K562 (cell line): ENCODE measurements around the gene PTK7. TPM values are rescaled to one million over a fixed set of nuclear protein-coding genes. Genes with fewer than 3 reads are reported as not detected.

Experiments
- ATAC-seq: fragments of 200-7000 bp; cut with Tn5 transposase; 3 replicates; pipeline ENCODE4 v1.9.1; 2020; ENCODE audit warnings: moderate library complexity
- BruUV-seq: library from RNA; stranded (reverse); fragments of 400-500 nt; replicated peaks from 2 replicates; lab custom pipeline; 2021; lab: Mats Ljungman, UMichigan
- CTCF ChIA-PET: fragments of 300-600 bp; formaldehyde crosslinking; extraction: SDS; loops from one replicate; lab custom pipeline; 2021; ENCODE audit warnings: low intra/inter-chr PET ratio; lab: Yijun Ruan, JAX
- POLR2A ChIA-PET: fragments of 300-600, 350-650 bp; sonication (Branson Sonifier 250); formaldehyde crosslinking; extraction: SDS; loops from one replicate; lab custom pipeline; 2021; ENCODE audit warnings: antibody characterized with exemption, inconsistent platforms; lab: Yijun Ruan, JAX
- DNase-seq, 4 experiments: peaks; one replicate each; pipeline versions ENCODE4 v3.0.0 to v3.0.0-alpha.2; 2011 to 2018; ENCODE audit warnings: low spot score in 3 of 4, mixed read lengths in 3 of 4; ENCODE audit errors: extremely low read depth in 1 of 4
- FAIRE-seq: peaks from 2 replicates; lab custom pipeline; 2011; peaks lifted over from hg19 to GRCh38; lab: Jason Lieb, UNC
- H2AFZ ChIP-seq: 2 replicates; pipeline ENCODE4 v1.6.0; 2011; ENCODE audit warnings: low read depth, low read length, control low read depth, inconsistent platforms
- H3K27ac ChIP-seq: fragments of 200-600 bp; 3 replicates; pipeline ENCODE4 v1.8.0; 2011; ENCODE audit warnings: low read depth, mild to moderate bottlenecking, control low read depth, inconsistent platforms, low read length, moderate library complexity, mixed read lengths; ENCODE audit errors: extremely low read depth
- H3K27me3 ChIP-seq, 2 experiments: fragments of 300-600 bp in 1 of 2; 2 replicates in 1 of 2; 3 replicates in 1 of 2; pipeline versions ENCODE4 v1.6.0 to v1.8.0; 2011; ENCODE audit warnings: inconsistent platforms in 2 of 2, low read length in 2 of 2, mild to moderate bottlenecking in 1 of 2, mixed read lengths in 1 of 2, moderate library complexity in 1 of 2; ENCODE audit not compliant: control insufficient read depth in 2 of 2, insufficient read depth in 2 of 2
- H3K36me3 ChIP-seq: fragments of 300-600 bp; 3 replicates; pipeline ENCODE4 v1.8.0; 2011; ENCODE audit warnings: mild to moderate bottlenecking, low read length, inconsistent platforms; ENCODE audit not compliant: control insufficient read depth, insufficient read depth
- H3K4me1 ChIP-seq, 2 experiments: fragments of 200-600 bp in 1 of 2; replicated peaks in 1 of 2; 2 replicates in 1 of 2; 3 replicates in 1 of 2; pipeline versions ENCODE4 v1.5.1 to v1.8.0; 2011; ENCODE audit warnings: inconsistent platforms in 2 of 2, low read length in 2 of 2, mild to moderate bottlenecking in 1 of 2, mixed read lengths in 1 of 2, moderate library complexity in 1 of 2; ENCODE audit not compliant: control insufficient read depth in 2 of 2, insufficient read depth in 2 of 2
- H3K4me2 ChIP-seq: 2 replicates; pipeline ENCODE4 v1.6.1; 2011; ENCODE audit warnings: low read length, control low read depth, inconsistent platforms, mixed read lengths; ENCODE audit not compliant: insufficient read depth
- H3K4me3 ChIP-seq: fragments of 200-600 bp; sonication (generic), shearing (Covaris generic); 2 replicates; pipeline ENCODE4 v1.5.1; 2016; ENCODE audit warnings: control low read depth, inconsistent platforms
- H3K79me2 ChIP-seq: fragments of 200-600 bp; 3 replicates; pipeline ENCODE4 v1.8.0; 2011; ENCODE audit warnings: low read length, inconsistent platforms; ENCODE audit not compliant: control insufficient read depth, insufficient read depth
- H3K9ac ChIP-seq, 2 experiments: 2 replicates each; pipeline versions ENCODE4 v1.6.0 to v1.6.1; 2011; ENCODE audit warnings: low read depth in 2 of 2, low read length in 2 of 2, control low read depth in 1 of 2, inconsistent platforms in 1 of 2, mild to moderate bottlenecking in 1 of 2, mixed read lengths in 1 of 2; ENCODE audit not compliant: insufficient read depth in 1 of 2
- H3K9me1 ChIP-seq: one replicate; pipeline ENCODE4 v1.6.0; 2011; ENCODE audit warnings: inconsistent platforms, mild to moderate bottlenecking, low read length, moderate library complexity; ENCODE audit not compliant: control insufficient read depth, insufficient read depth
- H3K9me3 ChIP-seq: replicated peaks from 2 replicates; pipeline ENCODE4 v1.5.1; 2011; ENCODE audit warnings: low read depth, low read length, inconsistent platforms; ENCODE audit not compliant: control insufficient read depth, insufficient read depth
- H4K20me1 ChIP-seq: replicated peaks from 2 replicates; pipeline ENCODE4 v1.6.1; 2011; ENCODE audit warnings: low read length, inconsistent platforms, mixed read lengths; ENCODE audit not compliant: control insufficient read depth, insufficient read depth
- ESRRA ChIP-seq: fragments of 450-650 bp; IDR thresholded peaks from 2 replicates; pipeline ENCODE4 v1.6.1; 2014; ENCODE audit warnings: low read depth, mild to moderate bottlenecking, moderate library complexity, borderline replicate concordance
- SLC30A9 ChIP-seq: fragments of 250-450 bp; sonication (Bioruptor Pico); IDR thresholded peaks from 2 replicates; pipeline ENCODE4 v1.8.0; 2022; ENCODE audit warnings: mild to moderate bottlenecking, moderate library complexity
- WGBS: fragments of 100-300 bp; shearing (Covaris generic); methylation state at CpG from one replicate; pipeline ENCODE4 v1.1.6; 2016; ENCODE audit warnings: low coverage, mixed read lengths; ENCODE audit not compliant: insufficient coverage; ENCODE audit errors: missing lambda C conversion rate; 5-methylcytosine and 5-hydroxymethylcytosine counted together
- in situ Hi-C: fragments of 300-500 bp; cut with MboI; formaldehyde crosslinking; loops from 4 replicates; pipeline ENCODE4 v1.15.0; 2018; ENCODE audit warnings: inconsistent platforms, mixed read lengths
- intact Hi-C: fragments of 100-400 bp; cut with micrococcal nuclease; formaldehyde crosslinking; loops from 2 replicates; pipeline ENCODE4 v1.14.2; 2022
- polyA plus RNA-seq, 8 experiments: library from polyadenylated mRNA; depleted of rRNA in 4 of 8; stranded (reverse) in 5 of 8; unstranded in 3 of 8; fragments of >200 nt; fragmentation: Nextera tagmentation in 2 of 8; fragmentation: Illumina TruSeq in 1 of 8; extraction: Ambion mirVana in 2 of 8; extraction: Trizol in 1 of 8; gene quantifications; 2 replicates each; pipeline versions ENCODE4 v1.2.1 to v1.2.3, GENCODE V29; 2011 to 2014; ENCODE audit warnings: inconsistent platforms in 1 of 8, missing spikeins in 1 of 8
- total RNA-seq, 7 experiments: library from RNA; depleted of rRNA in 6 of 7; stranded (reverse); fragments of >200 nt in 6 of 7; fragmentation: Illumina TruSeq in 2 of 7; extraction: Trizol in 2 of 7; gene quantifications; 2 replicates each; pipeline versions ENCODE4 v1.2.1 to v1.2.3, GENCODE V29; 2011 to 2021; ENCODE audit warnings: low replicate concordance in 1 of 7
- TF ChIP-seq, protein P1 (sequence below): sonication (generic); formaldehyde crosslinking; IDR thresholded peaks from 2 replicates; pipeline ENCODE4 v1.8.1; 2022; ENCODE audit warnings: missing genetic modification reagents
- TF ChIP-seq, protein P2 (sequence below): sonication (generic); formaldehyde crosslinking; IDR thresholded peaks from 2 replicates; pipeline ENCODE4 v1.8.0; 2022; ENCODE audit warnings: mild to moderate bottlenecking, missing genetic modification reagents, borderline replicate concordance

The PTK7 gene
- total and polyA plus RNA-seq, 9 of the 15 experiments (the other 6 are each of a cell fraction or from before 2014, with no cell fraction given), result 0.20 to 6.8 (median 4.2) TPM

DNA sequence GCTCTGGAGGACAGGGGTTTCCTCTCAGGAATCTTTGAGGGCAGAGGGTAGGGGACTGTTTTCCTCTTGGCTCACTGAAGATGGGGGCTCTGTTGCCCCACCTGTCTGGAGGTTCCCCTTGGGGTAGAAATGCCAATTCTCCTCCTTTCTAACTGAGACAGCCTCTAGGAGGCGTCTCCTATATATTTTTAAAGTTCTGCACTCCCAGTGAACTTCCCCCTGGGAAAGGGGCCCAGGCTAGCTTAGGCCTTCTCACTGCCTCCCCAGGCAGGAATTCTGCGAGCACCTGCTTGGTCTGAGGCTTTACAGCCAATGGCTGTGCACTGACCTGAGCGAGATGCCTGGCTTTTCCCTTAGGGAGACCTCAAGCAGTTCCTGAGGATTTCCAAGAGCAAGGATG lies 70.1 kb downstream of the PTK7 start (continued):
- TF ChIP-seq, protein P1, sequence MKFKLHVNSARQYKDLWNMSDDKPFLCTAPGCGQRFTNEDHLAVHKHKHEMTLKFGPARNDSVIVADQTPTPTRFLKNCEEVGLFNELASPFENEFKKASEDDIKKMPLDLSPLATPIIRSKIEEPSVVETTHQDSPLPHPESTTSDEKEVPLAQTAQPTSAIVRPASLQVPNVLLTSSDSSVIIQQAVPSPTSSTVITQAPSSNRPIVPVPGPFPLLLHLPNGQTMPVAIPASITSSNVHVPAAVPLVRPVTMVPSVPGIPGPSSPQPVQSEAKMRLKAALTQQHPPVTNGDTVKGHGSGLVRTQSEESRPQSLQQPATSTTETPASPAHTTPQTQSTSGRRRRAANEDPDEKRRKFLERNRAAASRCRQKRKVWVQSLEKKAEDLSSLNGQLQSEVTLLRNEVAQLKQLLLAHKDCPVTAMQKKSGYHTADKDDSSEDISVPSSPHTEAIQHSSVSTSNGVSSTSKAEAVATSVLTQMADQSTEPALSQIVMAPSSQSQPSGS (CRISPR knock-in tag), result no peak
- TF ChIP-seq, protein P2, sequence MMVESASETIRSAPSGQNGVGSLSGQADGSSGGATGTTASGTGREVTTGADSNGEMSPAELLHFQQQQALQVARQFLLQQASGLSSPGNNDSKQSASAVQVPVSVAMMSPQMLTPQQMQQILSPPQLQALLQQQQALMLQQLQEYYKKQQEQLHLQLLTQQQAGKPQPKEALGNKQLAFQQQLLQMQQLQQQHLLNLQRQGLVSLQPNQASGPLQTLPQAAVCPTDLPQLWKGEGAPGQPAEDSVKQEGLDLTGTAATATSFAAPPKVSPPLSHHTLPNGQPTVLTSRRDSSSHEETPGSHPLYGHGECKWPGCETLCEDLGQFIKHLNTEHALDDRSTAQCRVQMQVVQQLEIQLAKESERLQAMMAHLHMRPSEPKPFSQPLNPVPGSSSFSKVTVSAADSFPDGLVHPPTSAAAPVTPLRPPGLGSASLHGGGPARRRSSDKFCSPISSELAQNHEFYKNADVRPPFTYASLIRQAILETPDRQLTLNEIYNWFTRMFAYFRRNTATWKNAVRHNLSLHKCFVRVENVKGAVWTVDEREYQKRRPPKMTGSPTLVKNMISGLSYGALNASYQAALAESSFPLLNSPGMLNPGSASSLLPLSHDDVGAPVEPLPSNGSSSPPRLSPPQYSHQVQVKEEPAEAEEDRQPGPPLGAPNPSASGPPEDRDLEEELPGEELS (CRISPR knock-in tag), result no peak

DNA sequence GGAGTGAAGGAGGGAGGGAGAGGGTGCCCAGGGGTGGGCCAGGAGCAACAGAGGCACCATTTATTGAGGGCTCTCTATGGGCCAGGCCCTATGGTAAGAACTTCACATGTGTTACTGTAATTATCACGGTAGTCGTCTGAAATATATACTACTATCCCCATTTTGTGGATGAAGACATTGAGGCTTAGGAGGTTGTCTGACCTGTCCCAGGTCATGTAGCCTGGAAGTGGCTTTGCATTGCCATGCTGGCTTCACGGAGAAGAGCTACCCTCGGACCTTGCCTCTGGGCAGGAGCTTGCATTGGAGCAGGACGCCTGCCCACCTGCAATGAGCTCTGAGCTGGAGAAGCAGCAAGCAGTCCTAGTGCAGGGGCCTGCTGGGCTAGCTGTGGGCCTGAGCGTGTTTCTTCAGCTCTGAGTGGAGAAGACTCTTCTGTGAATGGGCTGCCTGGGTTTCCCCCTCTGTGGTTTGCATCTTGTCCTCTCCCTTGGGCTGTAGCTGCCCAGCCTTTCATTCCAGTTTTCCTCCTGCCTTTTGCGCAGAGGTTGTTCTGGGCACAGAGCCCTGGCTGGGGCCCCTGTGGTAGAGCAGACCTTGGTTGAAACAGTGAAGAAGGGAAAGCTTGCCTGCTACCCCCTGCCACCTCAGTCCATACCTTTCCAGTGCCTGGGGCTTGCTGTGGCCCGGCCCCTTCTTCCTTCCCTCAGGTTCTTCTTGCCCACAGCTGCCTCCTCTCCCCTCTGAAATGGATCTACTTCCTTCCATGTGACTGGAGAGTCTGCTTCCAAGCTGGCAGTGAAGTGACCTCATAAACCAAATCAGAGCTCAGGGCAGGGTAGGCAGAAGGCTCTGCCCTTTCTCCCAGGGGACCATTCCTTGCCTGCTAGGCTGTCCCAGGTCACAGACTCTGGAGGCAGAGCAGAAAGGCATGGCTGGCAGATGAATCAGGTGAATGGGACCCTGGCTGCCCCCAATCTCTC lies 70.9 kb downstream of the PTK7 start:
- Histone ChIP-seq H4K20me1 (no peaks in the 10 kb centered on the region), H3K4me3 (no peak overlapping the region), H3K27ac (no peak overlapping the region), H3K79me2 (no peaks in the 10 kb centered on the region), H3K9me1 (no peaks in the 10 kb centered on the region), H2AFZ (peak overlapping the region; percentile 21; the same call in 1 of the 2 replicates), H3K27me3 (no peaks in the 10 kb centered on the region; a peak in 1 of 5 replicates), H3K9me3 (no peaks in the 10 kb centered on the region)
- CTCF ChIA-PET, result interaction anchor here (0.6 kb wide), 1 partner anchor 212 kb away, joined by 3 read pairs; no protein-coding TSS in a partner anchor
- POLR2A ChIA-PET, result interaction anchor here (0.6 to 1.3 kb wide), 4 partner anchors 12 to 136 kb away, joined by 3 to 5 read pairs (median 3); no protein-coding TSS in a partner anchor
- BruUV-seq, result no TSS peak
- TF ChIP-seq ESRRA, result peak; percentile 66; the same call in 1 of the 2 replicates
- no peak for TF ChIP-seq SLC30A9
- TF ChIP-seq, all 486 proteins: peak for 1
- DNase-seq (no peak), ATAC-seq (no peak), FAIRE-seq (no peak)
- Histone ChIP-seq H3K4me2 (no peak overlapping the region), H3K36me3 (no peaks in the 10 kb centered on the region), H3K9ac (peak overlapping the region in 1 of 2 experiments; percentile 27; a peak in 1 of 4 replicates), H3K4me1 (peaks cover 8 to 24% of the 10 kb centered on the region in 2 experiments; a peak in 4 of 5 replicates)
- in situ Hi-C loops, result no loop called here
- 37% methylated on average over 8 of the region's 8 CpGs for WGBS
- intact Hi-C loops, result loop anchor here (5.0 kb wide), 1 partner anchor 185 kb away; no protein-coding TSS in a partner anchor
